HEK293 (cell line): ENCODE data around the gene HAUS5.

Source experiments
- KLF10 ChIP-seq: fragments of 450-650 bp; IDR thresholded peaks from 2 replicates; pipeline ENCODE4 v1.5.1; 2018; ENCODE audit warnings: missing biosample characterization, mild to moderate bottlenecking, missing genetic modification characterization
- KLF16 ChIP-seq: fragments of 450-650 bp; formaldehyde crosslinking; IDR thresholded peaks from 2 replicates; pipeline ENCODE4 v1.5.1; 2017; ENCODE audit warnings: missing biosample characterization, missing genetic modification characterization
- MZF1 ChIP-seq: fragments of 450-650 bp; formaldehyde crosslinking; IDR thresholded peaks from 2 replicates; pipeline ENCODE4 v1.5.1; 2017; ENCODE audit warnings: missing biosample characterization, missing genetic modification characterization, borderline replicate concordance
- OVOL3 ChIP-seq: fragments of 450-650 bp; formaldehyde crosslinking; IDR thresholded peaks from 2 replicates; pipeline ENCODE4 v1.5.1; 2016; ENCODE audit warnings: missing biosample characterization, missing genetic modification characterization
- PATZ1 ChIP-seq: fragments of 450-650 bp; formaldehyde crosslinking; IDR thresholded peaks from 2 replicates; pipeline ENCODE4 v1.5.1; 2016; ENCODE audit warnings: missing biosample characterization, missing genetic modification characterization
- PRDM1 ChIP-seq: fragments of 450-650 bp; formaldehyde crosslinking; IDR thresholded peaks from 2 replicates; pipeline ENCODE4; 2016; ENCODE audit warnings: missing biosample characterization, missing genetic modification characterization
- REPIN1 ChIP-seq: fragments of 450-650 bp; formaldehyde crosslinking; IDR thresholded peaks from 2 replicates; pipeline ENCODE4 v1.5.1; 2017; ENCODE audit warnings: missing biosample characterization, missing genetic modification characterization, low read depth
- SETDB1 ChIP-seq: IDR thresholded peaks from one replicate; pipeline ENCODE4 v1.6.1; 2017; ENCODE audit warnings: mild to moderate bottlenecking, low read length, moderate library complexity, mixed read lengths; ENCODE audit not compliant: insufficient read length
- ZBTB10 ChIP-seq: fragments of 450-650 bp; formaldehyde crosslinking; IDR thresholded peaks from 2 replicates; pipeline ENCODE4 v1.5.1; 2016; ENCODE audit warnings: missing biosample characterization, missing genetic modification characterization
- ZNF155 ChIP-seq: fragments of 450-650 bp; formaldehyde crosslinking; IDR thresholded peaks from 2 replicates; pipeline ENCODE4 v1.5.1; 2016; ENCODE audit warnings: missing biosample characterization, missing genetic modification characterization
- ZNF175 ChIP-seq: fragments of 450-650 bp; formaldehyde crosslinking; IDR thresholded peaks from 2 replicates; pipeline ENCODE4 v1.5.1; 2016; ENCODE audit warnings: missing biosample characterization, missing genetic modification characterization
- ZNF280D ChIP-seq: fragments of 450-650 bp; formaldehyde crosslinking; IDR thresholded peaks from 2 replicates; pipeline ENCODE4 v1.5.1; 2016; ENCODE audit warnings: missing biosample characterization, missing genetic modification characterization
- ZNF341 ChIP-seq: fragments of 450-650 bp; formaldehyde crosslinking; IDR thresholded peaks from 2 replicates; pipeline ENCODE4; 2016; ENCODE audit warnings: low read depth, missing biosample characterization, missing genetic modification characterization
- ZNF416 ChIP-seq: fragments of 450-650 bp; formaldehyde crosslinking; IDR thresholded peaks from 2 replicates; pipeline ENCODE4 v1.5.1; 2016; ENCODE audit warnings: missing biosample characterization, missing genetic modification characterization
- ZNF560 ChIP-seq: fragments of 450-650 bp; formaldehyde crosslinking; IDR thresholded peaks from 2 replicates; pipeline ENCODE4 v1.5.1; 2017; ENCODE audit warnings: missing biosample characterization, missing genetic modification characterization, borderline replicate concordance
- ZNF585B ChIP-seq: fragments of 450-650 bp; formaldehyde crosslinking; IDR thresholded peaks from 2 replicates; pipeline ENCODE4 v1.5.1; 2016; ENCODE audit warnings: missing biosample characterization, missing genetic modification characterization
- ZNF621 ChIP-seq: fragments of 450-650 bp; formaldehyde crosslinking; IDR thresholded peaks from 2 replicates; pipeline ENCODE4 v1.5.1; 2017; ENCODE audit warnings: missing biosample characterization, missing genetic modification characterization
- ZNF626 ChIP-seq: fragments of 450-650 bp; sonication (Bioruptor Pico); formaldehyde crosslinking; IDR thresholded peaks from 2 replicates; pipeline ENCODE4 v1.5.1; 2018; ENCODE audit warnings: missing biosample characterization, missing genetic modification characterization, inconsistent platforms
- ZNF639 ChIP-seq: fragments of 450-650 bp; formaldehyde crosslinking; IDR thresholded peaks from 2 replicates; pipeline ENCODE4 v1.5.1; 2016; ENCODE audit warnings: missing biosample characterization, missing genetic modification characterization
- ZNF692 ChIP-seq: fragments of 450-650 bp; formaldehyde crosslinking; IDR thresholded peaks from 2 replicates; pipeline ENCODE4 v1.5.1; 2016; ENCODE audit warnings: missing biosample characterization, missing genetic modification characterization
- ZNF707 ChIP-seq: fragments of 450-650 bp; formaldehyde crosslinking; IDR thresholded peaks from 2 replicates; pipeline ENCODE4 v1.5.1; 2016; ENCODE audit warnings: missing biosample characterization, missing genetic modification characterization
- ZNF747 ChIP-seq: fragments of 450-650 bp; formaldehyde crosslinking; IDR thresholded peaks from 2 replicates; pipeline ENCODE4 v1.5.1; 2016; ENCODE audit warnings: missing biosample characterization, missing genetic modification characterization
- ZNF777 ChIP-seq: fragments of 450-650 bp; formaldehyde crosslinking; IDR thresholded peaks from 2 replicates; pipeline ENCODE4 v1.5.1; 2017; ENCODE audit warnings: missing biosample characterization, missing genetic modification characterization, borderline replicate concordance
- ZNF785 ChIP-seq: fragments of 450-650 bp; formaldehyde crosslinking; IDR thresholded peaks from 2 replicates; pipeline ENCODE4 v1.5.1; 2016; ENCODE audit warnings: missing biosample characterization, missing genetic modification characterization
- ZNF791 ChIP-seq: fragments of 450-650 bp; formaldehyde crosslinking; IDR thresholded peaks from 2 replicates; pipeline ENCODE4 v1.5.1; 2016; ENCODE audit warnings: missing biosample characterization, missing genetic modification characterization

HAUS5 gene

GRCh38 chr19:35644206-35644986, 31.9 kb downstream of the HAUS5 start (continued):
- TF ChIP-seq KLF10 (tag by site-specific recombination) (peak; percentile 23), ZNF280D (tag by site-specific recombination) (no peak), ZNF626 (tag by site-specific recombination) (no peak), MZF1 (tag by site-specific recombination) (peak; percentile 65), PATZ1 (tag by site-specific recombination) (peak; percentile 100), ZNF707 (tag by site-specific recombination) (no peak), ZNF777 (tag by site-specific recombination) (peak; percentile 66; the same call in 1 of the 2 replicates), SETDB1 (no peak), ZNF175 (tag by site-specific recombination) (no peak), KLF16 (tag by site-specific recombination) (peak; percentile 85; the same call in 1 of the 2 replicates), ZNF585B (tag by site-specific recombination) (no peak), OVOL3 (tag by site-specific recombination) (no peak), PRDM1 (peak; percentile 87), ZNF791 (tag by site-specific recombination) (no peak), ZNF621 (no peak), ZNF747 (tag by site-specific recombination) (no peak), REPIN1 (no peak; the same call in 1 of the 2 replicates), ZNF639 (tag by site-specific recombination) (no peak), ZNF785 (tag by site-specific recombination) (no peak), ZNF341 (peak; percentile 95), ZNF560 (tag by site-specific recombination) (no peak), ZNF416 (tag by site-specific recombination) (no peak), ZNF155 (tag by site-specific recombination) (no peak), ZBTB10 (tag by site-specific recombination) (peak; percentile 94), ZNF692 (tag by site-specific recombination) (peak; percentile 11; the same call in 1 of the 2 replicates)
